ENCODE measurements around the gene PEX16. TPM values are rescaled to one million over a fixed set of nuclear protein-coding genes. Genes with fewer than 3 reads are reported as not detected.
"Not testable (repeated sequence)": the region's sequence is repeated elsewhere in the genome, so short reads cannot be mapped to it uniquely, and the experiment has no call there.

Gene PEX16
- total RNA-seq, 1 donor from 2014 or later = 31.4 TPM

GRCh38 chr11:45918331-45918941 is 759 bp upstream of the PEX16 start:
- DNase-seq (ENCODE audit: low spot score) = peak; percentile 77

- no peak for DNase-seq (ENCODE audit: low spot score)
Measured at GRCh38 chr11:45917286-45917622, 423 bp downstream of the PEX16 start.

DNA sequence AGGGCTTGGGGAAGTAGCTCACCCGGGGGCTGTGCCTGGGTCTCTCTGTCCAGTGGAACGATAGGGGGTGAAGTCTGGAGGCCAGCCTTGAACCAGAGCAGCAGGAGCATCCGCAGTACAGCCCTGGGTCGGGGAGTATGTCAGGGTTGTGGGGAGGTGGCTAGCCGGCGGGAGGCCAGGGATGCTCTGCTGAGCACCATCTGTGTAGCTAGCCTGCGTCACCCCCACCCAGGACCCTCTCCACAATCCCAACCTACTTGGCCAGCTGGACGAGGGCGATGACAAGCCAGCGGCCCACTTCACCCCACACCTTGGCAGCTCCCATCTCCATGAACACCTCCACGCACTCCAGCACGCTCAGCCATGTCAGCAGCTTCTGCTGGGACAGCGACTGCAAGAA is 2.2 kb downstream of the PEX16 start:
- no peak for DNase-seq (ENCODE audit: low spot score)

- no peak for DNase-seq (ENCODE audit: low spot score)
Measured at GRCh38 chr11:45913942-45914635, 3.6 kb downstream of the PEX16 start.

GRCh38 chr11:45913514-45913913 is 4.2 kb downstream of the PEX16 start:
- no peak for DNase-seq (ENCODE audit: low spot score)

DNA sequence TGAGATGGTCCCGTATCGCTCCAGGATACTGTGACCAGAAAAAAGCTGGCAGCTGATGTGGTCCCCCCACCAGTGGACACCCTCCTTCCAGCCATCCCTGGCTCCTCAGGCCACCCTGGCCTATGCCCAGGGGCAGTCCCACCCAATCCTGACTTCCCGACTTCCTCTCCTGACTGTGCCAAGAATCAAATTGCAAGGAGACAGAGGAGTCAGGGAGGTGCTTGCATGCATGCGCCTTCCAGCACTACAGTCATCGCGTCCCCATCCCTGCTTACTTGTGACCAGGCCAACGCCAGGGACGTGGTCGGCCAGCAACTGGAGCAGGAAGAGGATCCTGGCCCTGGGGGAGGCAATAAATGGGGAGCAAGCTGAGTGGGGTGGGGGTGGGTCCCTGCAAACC is 7.1 kb downstream of the PEX16 start:
- DNase-seq (ENCODE audit: low spot score) = no peak

DNA sequence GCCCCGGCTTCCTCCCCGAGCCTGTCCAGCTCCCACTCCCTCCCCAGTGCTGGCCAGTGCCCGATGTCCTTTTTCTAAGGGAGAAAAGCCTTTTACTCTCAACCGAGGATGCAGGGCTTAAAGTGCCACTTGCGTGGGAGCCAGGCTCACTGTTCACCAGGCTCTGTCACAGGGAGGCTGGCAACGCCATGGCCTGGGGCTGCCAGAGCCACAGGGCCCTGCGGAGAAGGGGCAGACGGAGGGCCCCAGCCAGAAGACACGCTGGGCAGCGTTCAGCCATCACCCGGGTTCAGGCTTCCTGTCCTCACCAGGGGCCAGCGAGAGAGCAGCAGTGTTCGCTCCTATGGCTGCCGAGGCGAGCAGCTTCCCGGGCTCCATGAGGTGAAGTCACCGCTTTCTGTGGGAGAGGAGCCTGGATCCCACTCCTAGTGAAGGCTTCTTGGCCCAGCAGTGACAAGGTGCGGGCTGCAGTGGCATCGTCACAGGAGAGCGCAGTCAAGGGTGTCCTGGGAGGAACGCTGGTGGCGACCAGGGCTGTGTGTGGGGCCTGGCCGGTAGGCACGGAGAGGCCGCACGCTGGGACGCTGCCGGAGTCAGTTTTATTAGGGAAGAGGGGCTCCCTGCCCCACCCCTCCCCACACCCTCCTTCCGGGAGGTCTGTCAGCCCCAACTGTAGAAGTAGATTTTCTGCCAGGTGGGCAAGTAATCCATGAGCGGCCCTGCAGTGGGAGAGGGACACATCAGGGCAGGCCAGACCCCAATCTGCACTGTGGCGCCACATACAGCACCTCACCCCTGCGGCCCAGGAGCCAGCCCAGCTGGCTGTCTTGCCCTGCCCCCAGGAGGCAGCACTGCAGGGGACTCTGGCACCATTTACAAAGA is 7.8 kb downstream of the PEX16 start:
- no peak for DNase-seq (ENCODE audit: low spot score)

DNA sequence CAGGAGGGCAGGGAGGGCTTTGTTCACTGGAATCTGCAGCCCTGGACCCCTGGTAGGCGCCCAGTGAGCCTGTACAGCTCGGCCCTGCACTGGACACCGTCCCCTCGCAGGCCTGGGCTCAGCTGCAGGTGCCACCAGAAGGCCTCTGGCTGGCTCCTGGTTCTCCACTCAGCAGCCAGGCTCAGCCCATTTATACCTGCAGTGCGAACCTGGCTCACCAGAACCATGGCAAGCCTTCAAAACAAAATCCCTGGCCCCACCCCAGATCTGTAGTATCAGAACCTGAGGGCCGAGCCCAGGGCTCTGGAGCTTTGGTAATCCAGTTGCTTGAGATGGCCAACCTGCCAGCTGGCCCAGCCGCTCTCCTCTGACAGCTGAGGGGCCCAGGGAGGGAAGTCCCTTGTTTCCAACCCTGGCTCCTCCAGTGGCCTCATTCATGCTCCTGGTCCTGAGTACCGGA is 9.7 kb downstream of the PEX16 start:
- no peak for DNase-seq (ENCODE audit: low spot score)

GRCh38 chr11:45906965-45907611 is 10.6 kb downstream of the PEX16 start, which contains the start of gene FREY1:
TSS of gene FREY1 (minus strand) at chr11:45907271. CDS start at chr11:45907245, 26 bp downstream.
- no peak for DNase-seq (ENCODE audit: low spot score)

DNA sequence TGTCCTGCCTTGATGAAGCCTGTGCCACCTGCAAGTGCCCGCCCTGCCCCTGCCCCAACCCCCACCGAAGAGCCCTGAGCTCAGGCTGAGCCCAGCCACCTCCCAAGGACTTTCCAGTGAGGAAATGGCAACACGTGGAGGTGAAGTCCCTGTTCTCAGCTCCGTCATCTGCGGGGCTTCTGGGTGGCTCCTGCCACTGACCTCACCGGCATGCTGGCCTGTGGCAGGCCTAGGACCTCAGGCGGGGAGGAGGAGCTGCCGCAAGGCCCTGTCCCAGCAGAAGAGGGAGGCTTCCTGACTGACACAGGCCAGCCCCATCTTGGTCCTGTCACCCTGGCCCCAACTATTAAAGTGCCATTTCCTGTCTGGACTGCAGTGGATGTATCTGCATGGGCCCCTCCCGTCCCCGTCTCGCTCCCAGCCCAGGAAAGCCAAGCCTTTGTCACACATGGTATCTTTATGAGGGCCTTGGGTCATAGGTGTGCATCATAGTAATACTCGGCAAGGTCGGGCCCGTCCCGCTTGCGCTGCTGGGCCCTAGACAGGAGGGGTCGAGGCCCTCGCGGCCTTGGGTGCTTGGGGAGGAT is 11.5 kb downstream of the PEX16 start:
- DNase-seq (ENCODE audit: low spot score) = no peak

DNA sequence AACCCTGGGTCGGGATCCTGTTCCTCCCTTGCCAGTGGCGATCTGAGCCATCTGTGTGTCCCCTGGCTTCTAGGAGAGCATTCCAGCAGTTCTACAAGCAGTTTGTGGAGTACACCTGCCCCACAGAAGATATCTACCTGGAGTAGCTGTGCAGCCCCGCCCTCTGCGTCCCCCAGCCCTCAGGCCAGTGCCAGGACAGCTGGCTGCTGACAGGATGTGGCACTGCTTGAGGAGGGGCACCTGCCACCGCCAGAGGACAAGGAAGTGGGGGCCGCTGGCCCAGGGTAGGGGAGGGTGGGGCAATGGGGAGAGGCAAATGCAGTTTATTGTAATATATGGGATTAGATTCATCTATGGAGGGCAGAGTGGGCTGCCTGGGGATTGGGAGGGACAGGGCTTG is 12.1 kb downstream of the PEX16 start:
- DNase-seq (ENCODE audit: low spot score) = not testable (repeated sequence)

DNA sequence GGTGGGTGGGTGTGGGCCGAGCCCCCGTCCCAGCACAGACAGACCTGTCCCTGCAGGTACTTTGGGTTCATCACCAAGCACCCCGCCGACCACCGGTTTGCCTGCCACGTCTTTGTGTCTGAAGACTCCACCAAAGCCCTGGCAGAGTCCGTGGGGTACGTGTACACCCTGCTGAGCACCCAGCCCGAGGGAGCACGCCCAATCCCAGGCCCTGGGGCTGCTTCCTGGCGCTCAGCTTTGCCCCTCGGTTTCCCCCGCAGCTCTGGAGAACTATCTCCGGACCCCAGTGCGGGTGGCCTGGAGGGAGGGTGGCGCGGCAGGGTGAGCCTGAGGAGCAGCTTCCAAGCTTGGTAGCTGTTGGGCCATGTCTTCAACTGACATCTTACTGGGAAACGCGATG is 12.6 kb downstream of the PEX16 start:
- no peak for DNase-seq (ENCODE audit: low spot score)

- no peak for DNase-seq (ENCODE audit: low spot score)
Measured at GRCh38 chr11:45904309-45904915, 13.3 kb downstream of the PEX16 start.

DNA sequence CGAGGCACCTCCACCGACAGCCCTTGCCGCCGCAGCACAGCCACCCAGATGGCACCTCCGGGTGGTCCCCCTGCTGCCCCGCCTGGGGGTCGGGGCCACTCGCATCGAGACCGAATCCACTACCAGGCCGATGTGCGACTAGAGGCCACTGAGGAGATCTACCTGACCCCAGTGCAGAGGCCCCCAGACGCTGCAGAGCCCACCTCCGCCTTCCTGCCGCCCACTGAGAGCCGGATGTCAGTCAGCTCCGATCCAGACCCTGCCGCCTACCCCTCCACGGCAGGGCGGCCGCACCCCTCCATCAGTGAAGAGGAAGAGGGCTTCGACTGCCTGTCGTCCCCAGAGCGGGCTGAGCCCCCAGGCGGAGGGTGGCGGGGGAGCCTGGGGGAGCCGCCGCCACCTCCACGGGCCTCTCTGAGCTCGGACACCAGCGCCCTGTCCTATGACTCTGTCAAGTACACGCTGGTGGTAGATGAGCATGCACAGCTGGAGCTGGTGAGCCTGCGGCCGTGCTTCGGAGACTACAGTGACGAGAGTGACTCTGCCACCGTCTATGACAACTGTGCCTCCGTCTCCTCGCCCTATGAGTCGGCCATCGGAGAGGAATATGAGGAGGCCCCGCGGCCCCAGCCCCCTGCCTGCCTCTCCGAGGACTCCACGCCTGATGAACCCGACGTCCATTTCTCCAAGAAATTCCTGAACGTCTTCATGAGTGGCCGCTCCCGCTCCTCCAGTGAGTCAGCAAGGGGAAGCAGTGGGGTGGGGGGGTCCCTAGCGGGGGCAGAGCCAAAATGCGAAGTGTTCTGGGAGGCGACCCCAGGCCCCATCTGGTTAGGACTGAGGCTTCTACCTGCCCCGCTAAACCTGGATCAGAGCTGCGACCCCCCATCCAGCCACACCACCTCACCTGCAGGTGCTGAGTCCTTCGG is 15.0 kb downstream of the PEX16 start:
- DNase-seq (ENCODE audit: low spot score) = no peak

- no peak for DNase-seq (ENCODE audit: low spot score)
Measured at GRCh38 chr11:45901626-45902025, 16.1 kb downstream of the PEX16 start.

DNA sequence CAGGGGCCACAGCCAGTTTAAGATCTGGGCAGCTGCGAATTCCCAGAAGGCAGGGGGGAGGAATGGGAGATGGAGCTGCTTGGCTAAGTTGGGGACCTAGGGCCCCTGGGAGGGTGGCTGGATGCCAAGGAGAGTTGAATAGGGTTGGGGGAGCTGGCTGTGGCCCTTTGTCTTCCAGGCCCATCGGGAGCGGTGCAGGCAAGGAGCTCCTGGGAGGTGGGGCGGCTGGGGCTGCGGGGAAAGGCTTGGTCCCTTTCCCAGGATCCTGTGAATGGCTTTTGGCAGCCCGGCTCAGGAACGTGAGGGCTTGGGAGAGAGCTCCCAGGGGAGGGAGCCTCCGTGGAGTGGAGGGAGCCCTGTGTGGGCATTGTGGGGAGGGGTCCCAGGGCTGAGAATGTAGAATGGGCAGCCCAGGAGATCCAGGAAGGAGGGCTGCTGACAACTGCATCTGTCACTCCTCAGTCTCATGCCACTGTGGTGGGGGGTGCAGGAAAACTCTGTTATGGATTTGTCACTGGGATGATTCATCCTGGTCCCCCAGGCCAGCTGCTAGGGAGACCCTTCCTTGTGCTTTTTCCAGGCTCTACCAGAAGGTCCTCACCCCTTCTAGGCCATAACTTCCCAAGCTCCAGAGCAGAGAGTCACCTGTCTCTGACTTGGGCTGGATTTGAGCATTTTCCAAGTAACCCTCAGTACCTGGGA is 16.6 kb downstream of the PEX16 start:
- no peak for DNase-seq (ENCODE audit: low spot score)

- DNase-seq (ENCODE audit: low spot score) = not testable (repeated sequence)
Measured at GRCh38 chr11:45900175-45900800, 17.4 kb downstream of the PEX16 start.

GRCh38 chr11:45899448-45900174 is 18.1 kb downstream of the PEX16 start:
- DNase-seq (ENCODE audit: low spot score) = peak; percentile 63

All from mucosa of gallbladder (tissue), 1 donor.